Activated T-cell treated with anti-CD3 and anti-CD28 coated beads, Interleukin-2, amount 50 U/mL, for 72 hours (primary cell): ENCODE measurements around the gene EYA4. TPM values are rescaled to one million over a fixed set of nuclear protein-coding genes. Genes with fewer than 3 reads are reported as not detected.

Experiments
- ATAC-seq, 2 donors: fragments of 150-1000 bp; cut with Tn5 transposase; replicated peaks in 1 of 2; 2 replicates each; pipeline ENCODE4 v1.10.0; 2021; ENCODE audit warnings: moderate library complexity in 2 of 2, mild to moderate bottlenecking in 1 of 2
- DNase-seq, 2 donors: peaks; one replicate each; pipeline ENCODE4 v3.0.0; 2021 to 2022; ENCODE audit warnings: mixed read lengths in 1 of 2
- H3K27ac Mint-ChIP-seq: one replicate; pipeline ENCODE4 v1.8.0; 2022; ENCODE audit warnings: mild to moderate bottlenecking, moderate library complexity, mixed read lengths
- H3K27me3 Mint-ChIP-seq: one replicate; pipeline ENCODE4 v1.8.0; 2022; ENCODE audit warnings: low read depth, mixed read lengths
- H3K36me3 Mint-ChIP-seq, 2 donors: one replicate each; pipeline ENCODE4 v1.8.0; 2022; ENCODE audit warnings: mixed read lengths in 2 of 2, mild to moderate bottlenecking in 1 of 2; ENCODE audit not compliant: insufficient read depth in 2 of 2
- H3K4me1 Mint-ChIP-seq: one replicate; pipeline ENCODE4 v1.8.0; 2022; ENCODE audit warnings: low read depth, mixed read lengths
- H3K4me3 Mint-ChIP-seq, 2 donors: one replicate each; pipeline ENCODE4 v1.8.0; 2022; ENCODE audit warnings: mild to moderate bottlenecking in 2 of 2, mixed read lengths in 2 of 2, moderate library complexity in 2 of 2
- H3K9me3 Mint-ChIP-seq, 2 donors: one replicate each; pipeline ENCODE4 v1.8.0; 2022; ENCODE audit warnings: mixed read lengths in 2 of 2
- total RNA-seq, 2 donors: library from RNA; stranded (reverse); gene quantifications; one replicate each; pipeline ENCODE4 v1.2.3, GENCODE V29; 2022

EYA4 gene
- total RNA-seq, 2 donors from 2014 or later: not detected

GRCh38 chr6:133277228-133277899 lies 36.2 kb downstream of the EYA4 start:
- DNase-seq (no peak), ATAC-seq (no peak)
- no peaks in the 10 kb centered on the region for H3K36me3 Mint-ChIP-seq
- no peak overlapping the region for H3K4me3 Mint-ChIP-seq
- H3K4me1 Mint-ChIP-seq: no peaks in the 10 kb centered on the region
- no peak overlapping the region for H3K27ac Mint-ChIP-seq
- H3K27me3 Mint-ChIP-seq: no peaks in the 10 kb centered on the region
- peaks cover 0 to 2% of the 10 kb centered on the region in 2 donors for H3K9me3 Mint-ChIP-seq

- Mint-ChIP-seq H3K27me3 (no peaks in the 10 kb centered on the region), H3K9me3 (peaks cover 0 to 2% of the 10 kb centered on the region in 2 donors), H3K4me1 (no peaks in the 10 kb centered on the region), H3K36me3 (no peaks in the 10 kb centered on the region), H3K27ac (no peak overlapping the region), H3K4me3 (no peak overlapping the region)
- ATAC-seq: no peak
- no peak for DNase-seq
Observed at GRCh38 chr6:133277900-133278545, 36.9 kb downstream of the EYA4 start.

GRCh38 chr6:133286765-133287164 lies 45.6 kb downstream of the EYA4 start:
- Mint-ChIP-seq H3K4me1 (no peaks in the 10 kb centered on the region), H3K27ac (no peak overlapping the region), H3K36me3 (no peaks in the 10 kb centered on the region), H3K9me3 (peaks cover 0 to 2% of the 10 kb centered on the region in 2 donors), H3K27me3 (no peaks in the 10 kb centered on the region), H3K4me3 (no peak overlapping the region)
- DNase-seq (no peak), ATAC-seq (no peak)

- Mint-ChIP-seq H3K27me3 (no peaks in the 10 kb centered on the region), H3K9me3 (peaks cover 0 to 2% of the 10 kb centered on the region in 2 donors), H3K4me3 (no peak overlapping the region), H3K27ac (no peak overlapping the region), H3K36me3 (no peaks in the 10 kb centered on the region), H3K4me1 (no peaks in the 10 kb centered on the region)
- ATAC-seq (no peak), DNase-seq (no peak)
Observed at GRCh38 chr6:133288662-133289061, 47.5 kb downstream of the EYA4 start.

GRCh38 chr6:133289733-133290306 lies 48.7 kb downstream of the EYA4 start:
- no peaks in the 10 kb centered on the region for H3K9me3 Mint-ChIP-seq
- no peak overlapping the region for H3K4me3 Mint-ChIP-seq
- H3K4me1 Mint-ChIP-seq: no peaks in the 10 kb centered on the region
- no peaks in the 10 kb centered on the region for H3K36me3 Mint-ChIP-seq
- H3K27ac Mint-ChIP-seq: no peak overlapping the region
- no peak for ATAC-seq
- no peak for DNase-seq
- no peaks in the 10 kb centered on the region for H3K27me3 Mint-ChIP-seq

GRCh38 chr6:133290930-133291329 lies 49.8 kb downstream of the EYA4 start:
- DNase-seq: no peak
- H3K36me3 Mint-ChIP-seq: no peaks in the 10 kb centered on the region
- no peaks in the 10 kb centered on the region for H3K27me3 Mint-ChIP-seq
- no peak overlapping the region for H3K27ac Mint-ChIP-seq
- no peaks in the 10 kb centered on the region for H3K4me1 Mint-ChIP-seq
- H3K4me3 Mint-ChIP-seq: no peak overlapping the region
- no peaks in the 10 kb centered on the region for H3K9me3 Mint-ChIP-seq
- no peak for ATAC-seq

- Mint-ChIP-seq H3K4me1 (no peaks in the 10 kb centered on the region), H3K9me3 (no peaks in the 10 kb centered on the region), H3K27me3 (no peaks in the 10 kb centered on the region), H3K27ac (no peak overlapping the region), H3K36me3 (no peaks in the 10 kb centered on the region), H3K4me3 (no peak overlapping the region)
- ATAC-seq (no peak), DNase-seq (no peak)
Observed at GRCh38 chr6:133291671-133292070, 50.5 kb downstream of the EYA4 start.

- H3K27me3 Mint-ChIP-seq: no peaks in the 10 kb centered on the region
- ATAC-seq (no peak), DNase-seq (no peak)
- H3K4me1 Mint-ChIP-seq: no peaks in the 10 kb centered on the region
- H3K27ac Mint-ChIP-seq: no peak overlapping the region
- no peaks in the 10 kb centered on the region for H3K9me3 Mint-ChIP-seq
- no peak overlapping the region for H3K4me3 Mint-ChIP-seq
- H3K36me3 Mint-ChIP-seq: no peaks in the 10 kb centered on the region
Observed at GRCh38 chr6:133297657-133298056, 56.5 kb downstream of the EYA4 start.

GRCh38 chr6:133298335-133298734 lies 57.2 kb downstream of the EYA4 start:
- no peak for ATAC-seq
- DNase-seq: no peak
- Mint-ChIP-seq H3K4me3 (no peak overlapping the region), H3K36me3 (no peaks in the 10 kb centered on the region), H3K9me3 (no peaks in the 10 kb centered on the region), H3K27ac (no peak overlapping the region), H3K27me3 (no peaks in the 10 kb centered on the region), H3K4me1 (no peaks in the 10 kb centered on the region)

GRCh38 chr6:133298801-133299200 lies 57.6 kb downstream of the EYA4 start:
- H3K27me3 Mint-ChIP-seq: no peaks in the 10 kb centered on the region
- no peaks in the 10 kb centered on the region for H3K36me3 Mint-ChIP-seq
- no peak overlapping the region for H3K27ac Mint-ChIP-seq
- DNase-seq: no peak
- no peaks in the 10 kb centered on the region for H3K4me1 Mint-ChIP-seq
- H3K4me3 Mint-ChIP-seq: no peak overlapping the region
- no peaks in the 10 kb centered on the region for H3K9me3 Mint-ChIP-seq
- ATAC-seq: no peak

GRCh38 chr6:133300896-133301295 lies 59.7 kb downstream of the EYA4 start:
- no peaks in the 10 kb centered on the region for H3K27me3 Mint-ChIP-seq
- H3K9me3 Mint-ChIP-seq: no peaks in the 10 kb centered on the region
- no peak overlapping the region for H3K4me3 Mint-ChIP-seq
- no peak overlapping the region for H3K27ac Mint-ChIP-seq
- ATAC-seq (no peak), DNase-seq (no peak)
- no peaks in the 10 kb centered on the region for H3K4me1 Mint-ChIP-seq
- no peaks in the 10 kb centered on the region for H3K36me3 Mint-ChIP-seq

- Mint-ChIP-seq H3K4me3 (no peak overlapping the region), H3K36me3 (no peaks in the 10 kb centered on the region), H3K4me1 (no peaks in the 10 kb centered on the region), H3K27me3 (no peaks in the 10 kb centered on the region), H3K27ac (no peak overlapping the region), H3K9me3 (no peaks in the 10 kb centered on the region)
- ATAC-seq: no peak
- DNase-seq: no peak
Observed at GRCh38 chr6:133301835-133302234, 60.7 kb downstream of the EYA4 start.

- Mint-ChIP-seq H3K27me3 (no peaks in the 10 kb centered on the region), H3K27ac (no peak overlapping the region), H3K9me3 (peaks cover 1 to 3% of the 10 kb centered on the region in 2 donors), H3K4me1 (no peaks in the 10 kb centered on the region), H3K36me3 (no peaks in the 10 kb centered on the region), H3K4me3 (no peak overlapping the region)
- ATAC-seq (no peak), DNase-seq (no peak)
Observed at GRCh38 chr6:133306931-133307330, 65.8 kb downstream of the EYA4 start.
